A549 (cell line): ENCODE data around the gene ATG101.

ENCODE experiments used
- CEBPB ChIP-seq, 2 experiments: fragments of >200 bp in 1 of 2; sonication (Bioruptor Twin) in 1 of 2; formaldehyde crosslinking in 1 of 2; IDR thresholded peaks; 2 replicates each; pipeline ENCODE4 v1.6.1; 2012 to 2016
- CTCF ChIP-seq: fragments of >200 bp; sonication (Bioruptor Twin); formaldehyde crosslinking; IDR thresholded peaks from 3 replicates; pipeline ENCODE4 v1.5.1; 2016
- HMGXB4 ChIP-seq: fragments of 250-450 bp; sonication (Bioruptor Pico); IDR thresholded peaks from 2 replicates; pipeline ENCODE4 v1.5.0; 2021; ENCODE audit warnings: mild to moderate bottlenecking, moderate library complexity, borderline replicate concordance
- JUNB ChIP-seq: fragments of >200 bp; sonication (Bioruptor Twin); formaldehyde crosslinking; IDR thresholded peaks from 2 replicates; pipeline ENCODE4 v1.6.1; 2016
- SMC3 ChIP-seq: fragments of >200 bp; sonication (Bioruptor Twin); formaldehyde crosslinking; IDR thresholded peaks from 3 replicates; pipeline ENCODE4 v1.6.1; 2018; ENCODE audit warnings: inconsistent platforms
- TP53 ChIP-seq: fragments of 250-450 bp; sonication (Bioruptor Pico); IDR thresholded peaks from 2 replicates; pipeline ENCODE4 v1.5.0; 2021; ENCODE audit warnings: mild to moderate bottlenecking, moderate library complexity

- no peak for TF ChIP-seq HMGXB4 (CRISPR knock-in tag)
- no peak for TF ChIP-seq CEBPB (IDR thresholded peaks at IDR 0.05)
- TF ChIP-seq JUNB: no peak
- no peak for TF ChIP-seq CTCF
- TF ChIP-seq TP53: no peak
- TF ChIP-seq SMC3: no peak
Observed at GRCh38 chr12:52041695-52042123, 28.1 kb upstream of the ATG101 start.
